Large intestine (tissue), 3 donors: ENCODE results near the gene KCNC1. TPM values are rescaled to one million over a fixed set of nuclear protein-coding genes. Genes with fewer than 3 reads are reported as not detected.

ENCODE experiments used
- DNase-seq, 2 donors: peaks; one replicate each; pipeline versions ENCODE4 v3.0.0 to v3.0.0-alpha.2; 2013
- H3K27ac ChIP-seq: one replicate; pipeline ENCODE4 v1.5.1; 2013; ENCODE audit warnings: low read length
- H3K27me3 ChIP-seq: 2 replicates; pipeline ENCODE4 v1.6.1; 2013; ENCODE audit warnings: low read length; ENCODE audit not compliant: control insufficient read depth, insufficient read depth
- H3K36me3 ChIP-seq: 2 replicates; pipeline ENCODE4 v1.6.1; 2013; ENCODE audit warnings: low read length; ENCODE audit not compliant: control insufficient read depth, insufficient read depth
- H3K4me1 ChIP-seq: one replicate; pipeline ENCODE4 v1.6.1; 2013; ENCODE audit warnings: low read length; ENCODE audit not compliant: control insufficient read depth, insufficient read depth
- H3K4me3 ChIP-seq: one replicate; pipeline ENCODE4 v1.5.1; 2013; ENCODE audit warnings: low read length
- H3K9me3 ChIP-seq: one replicate; pipeline ENCODE4 v1.6.1; 2013; ENCODE audit warnings: mild to moderate bottlenecking, low read depth, low read length, moderate library complexity; ENCODE audit not compliant: control insufficient read depth
- WGBS: methylation state at CpG from one replicate; pipeline ENCODE4 v1.1.5; 2013; ENCODE audit warnings: low lambda C conversion rate; ENCODE audit not compliant: insufficient coverage; 5-methylcytosine and 5-hydroxymethylcytosine counted together
- polyA plus RNA-seq: library from polyadenylated mRNA; unstranded; fragments of 120-200 nt; gene quantifications from one replicate; pipeline ENCODE4 v1.2.1, GENCODE V29; 2013

The KCNC1 gene
- polyA plus RNA-seq, 1 donor = 2.4 TPM

- H3K9me3 ChIP-seq = no peaks in the 10 kb centered on the region
- H3K4me1 ChIP-seq = no peaks in the 10 kb centered on the region
- DNase-seq = no peak
- H3K4me3 ChIP-seq = no peak overlapping the region
- H3K27ac ChIP-seq = no peak overlapping the region
- H3K27me3 ChIP-seq = no peaks in the 10 kb centered on the region
- no CpG with 5 or more reads among the region's 5 CpGs for WGBS
- H3K36me3 ChIP-seq = no peaks in the 10 kb centered on the region
These were observed 92.4 kb downstream of the KCNC1 start for GRCh38 chr11:17827006-17827405.

GRCh38 chr11:17828311-17828751 lies 93.8 kb downstream of the KCNC1 start:
- Histone ChIP-seq H3K36me3 (no peaks in the 10 kb centered on the region), H3K4me3 (no peak overlapping the region), H3K9me3 (no peaks in the 10 kb centered on the region), H3K4me1 (no peaks in the 10 kb centered on the region), H3K27ac (no peak overlapping the region), H3K27me3 (no peaks in the 10 kb centered on the region)
- WGBS = no CpG with 5 or more reads among the region's 9 CpGs
- DNase-seq = peak; percentile 52 to 56

- H3K4me1 ChIP-seq = no peaks in the 10 kb centered on the region
- no peak overlapping the region for H3K27ac ChIP-seq
- no CpG with 5 or more reads among the region's 1 CpG for WGBS
- no peak overlapping the region for H3K4me3 ChIP-seq
- no peaks in the 10 kb centered on the region for H3K9me3 ChIP-seq
- H3K27me3 ChIP-seq = no peaks in the 10 kb centered on the region
- no peaks in the 10 kb centered on the region for H3K36me3 ChIP-seq
- no peak for DNase-seq
These were observed 96.6 kb downstream of the KCNC1 start for GRCh38 chr11:17831228-17831627.

- WGBS = no CpG with 5 or more reads among the region's 3 CpGs
- H3K36me3 ChIP-seq = no peaks in the 10 kb centered on the region
- no peak for DNase-seq
- H3K9me3 ChIP-seq = no peaks in the 10 kb centered on the region
- no peak overlapping the region for H3K27ac ChIP-seq
- no peaks in the 10 kb centered on the region for H3K4me1 ChIP-seq
- H3K4me3 ChIP-seq = no peak overlapping the region
- no peaks in the 10 kb centered on the region for H3K27me3 ChIP-seq
These were observed 97.3 kb downstream of the KCNC1 start for GRCh38 chr11:17831883-17832282.

Other genes with a start within 250 kb of the KCNC1 start
- gene USH1C, start 190.4 kb upstream of the KCNC1 start, polyA plus RNA-seq = 269 TPM
- 0.10 TPM for gene OTOG, start 187.5 kb upstream of the KCNC1 start, polyA plus RNA-seq
- 0.10 TPM for gene MYOD1, start 15.2 kb upstream of the KCNC1 start, polyA plus RNA-seq